Lower leg skin (tissue), 3 donors: ENCODE data around the gene ARNT2.

Experiments used
- CTCF ChIP-seq, 3 donors: fragments of 450-650 bp; IDR thresholded peaks; one replicate each; pipeline ENCODE4 v1.5.1; 2016; ENCODE audit warnings: antibody characterized with exemption in 3 of 3, mild to moderate bottlenecking in 3 of 3, moderate library complexity in 2 of 3
- POLR2A ChIP-seq, 2 donors: fragments of 450-650 bp; IDR thresholded peaks; one replicate each; pipeline ENCODE4 v1.6.1; 2016 to 2017; ENCODE audit warnings: antibody characterized with exemption in 2 of 2, mild to moderate bottlenecking in 1 of 2, moderate library complexity in 1 of 2

GRCh38 chr15:80526556-80527340 lies 122.6 kb downstream of the ARNT2 start:
- TF ChIP-seq POLR2A (IDR thresholded peaks at IDR 0.05) (no peak), CTCF (IDR thresholded peaks at IDR 0.05) (no peak)
